ENCODE data around the gene NFAM1. TPM values are rescaled to one million over a fixed set of nuclear protein-coding genes. Genes with fewer than 3 reads are reported as not detected.
A peak's percentile ranks its signal among the peaks of the same experiment; 100 is the strongest.

The NFAM1 gene
- total and polyA plus RNA-seq, 3 donors from 2014 or later = 0.71 to 2.8 (median 1.2) TPM

- H3K4me1 ChIP-seq = no peaks in the 10 kb centered on the region
- H3K4me3 ChIP-seq = no peak overlapping the region
- no peaks in the 10 kb centered on the region for H3K36me3 ChIP-seq (ENCODE audit: low read depth, missing control alignments)
- no peak overlapping the region for H3K27ac ChIP-seq
- H3K27me3 ChIP-seq = no peaks in the 10 kb centered on the region
- WGBS, 2 donors = 18 to 25% methylated on average over 21 of the region's 21 CpGs
- peak; percentile 26 for DNase-seq
- no peak for TF ChIP-seq CTCF (IDR thresholded peaks at IDR 0.05)
- no peak for TF ChIP-seq POLR2A (IDR thresholded peaks at IDR 0.05)
- no peaks in the 10 kb centered on the region for H3K9me3 ChIP-seq
- intact Hi-C loops (cut with DNase I; ENCODE audit: low total_unique reads) = no loop called here
Observed at GRCh38 chr22:42459287-42460063, 27.3 kb upstream of the NFAM1 start.

- intact Hi-C loops (cut with DNase I; ENCODE audit: low total_unique reads) = no loop called here
- no peaks in the 10 kb centered on the region for H3K4me1 ChIP-seq
- TF ChIP-seq CTCF (IDR thresholded peaks at IDR 0.05) = no peak
- no peak for TF ChIP-seq POLR2A (IDR thresholded peaks at IDR 0.05)
- no peak overlapping the region for H3K27ac ChIP-seq
- H3K27me3 ChIP-seq = no peaks in the 10 kb centered on the region
- H3K4me3 ChIP-seq = no peak overlapping the region
- no peak for DNase-seq
- no peaks in the 10 kb centered on the region for H3K9me3 ChIP-seq
- H3K36me3 ChIP-seq (ENCODE audit: low read depth, missing control alignments) = no peaks in the 10 kb centered on the region
- 79 to 80% methylated on average over 6 of the region's 6 CpGs for WGBS, 2 donors
Observed at GRCh38 chr22:42452916-42453315, 20.7 kb upstream of the NFAM1 start.

DNA sequence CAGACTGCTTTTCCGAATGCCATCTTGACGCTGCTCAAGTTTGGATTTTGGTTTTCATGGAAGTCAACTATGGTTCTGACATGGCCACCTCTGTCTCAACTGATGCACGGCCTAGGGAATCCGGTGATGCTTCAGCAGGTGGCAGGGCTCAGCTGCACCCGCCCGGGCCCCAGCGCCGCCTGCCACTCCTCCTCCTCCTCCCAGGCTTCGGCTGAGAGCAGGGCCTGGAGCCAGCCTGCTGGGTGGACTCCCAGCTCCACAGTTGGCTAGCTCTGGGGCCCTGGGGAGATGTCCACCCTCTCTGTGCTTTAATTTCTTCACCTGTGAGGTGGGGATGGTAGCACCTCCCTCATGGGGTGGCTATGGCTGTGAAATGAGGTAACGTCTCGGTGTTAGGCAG is 20.3 kb upstream of the NFAM1 start:
- H3K27ac ChIP-seq = no peak overlapping the region
- TF ChIP-seq POLR2A (IDR thresholded peaks at IDR 0.05) = no peak
- TF ChIP-seq CTCF (IDR thresholded peaks at IDR 0.05) = no peak
- H3K27me3 ChIP-seq = no peaks in the 10 kb centered on the region
- no peaks in the 10 kb centered on the region for H3K9me3 ChIP-seq
- DNase-seq = no peak
- H3K4me3 ChIP-seq = no peak overlapping the region
- WGBS, 2 donors = 71 to 84% methylated on average over 11 of the region's 11 CpGs
- no peaks in the 10 kb centered on the region for H3K4me1 ChIP-seq
- H3K36me3 ChIP-seq (ENCODE audit: low read depth, missing control alignments) = no peaks in the 10 kb centered on the region
- intact Hi-C loops (cut with DNase I; ENCODE audit: low total_unique reads) = no loop called here

GRCh38 chr22:42451499-42452145 is 19.4 kb upstream of the NFAM1 start:
- H3K9me3 ChIP-seq = no peaks in the 10 kb centered on the region
- no peak overlapping the region for H3K27ac ChIP-seq
- no peak for DNase-seq
- H3K4me1 ChIP-seq = no peaks in the 10 kb centered on the region
- no peaks in the 10 kb centered on the region for H3K36me3 ChIP-seq (ENCODE audit: low read depth, missing control alignments)
- 86 to 89% methylated on average over 11 of the region's 11 CpGs for WGBS, 2 donors
- H3K4me3 ChIP-seq = no peak overlapping the region
- TF ChIP-seq POLR2A (IDR thresholded peaks at IDR 0.05) = no peak
- no peak for TF ChIP-seq CTCF (IDR thresholded peaks at IDR 0.05)
- no peaks in the 10 kb centered on the region for H3K27me3 ChIP-seq
- intact Hi-C loops (cut with DNase I; ENCODE audit: low total_unique reads) = no loop called here
